Subcutaneous abdominal adipose tissue (tissue), 5 donors: ENCODE data around the gene WBP11.
"Not testable (repeated sequence)": the region's sequence is repeated elsewhere in the genome, so short reads cannot be mapped to it uniquely, and the experiment has no call there.

ENCODE experiments used
- H3K27ac ChIP-seq: one replicate; pipeline ENCODE4 v1.7.0; 2013; ENCODE audit warnings: low read depth, mild to moderate bottlenecking, inconsistent platforms, low read length, moderate library complexity
- H3K27me3 ChIP-seq, 5 donors: one replicate each; pipeline ENCODE4 v1.7.0; 2013; ENCODE audit warnings: low read length in 5 of 5, inconsistent platforms in 1 of 5; ENCODE audit not compliant: control insufficient read depth in 5 of 5, insufficient read depth in 4 of 5
- H3K36me3 ChIP-seq, 5 donors: one replicate each; pipeline ENCODE4 v1.7.0; 2013; ENCODE audit warnings: low read length in 5 of 5; ENCODE audit not compliant: control insufficient read depth in 5 of 5, insufficient read depth in 5 of 5
- H3K4me1 ChIP-seq, 5 donors: one replicate each; pipeline ENCODE4 v1.7.0; 2013; ENCODE audit warnings: low read length in 5 of 5, mild to moderate bottlenecking in 3 of 5, moderate library complexity in 1 of 5; ENCODE audit not compliant: control insufficient read depth in 5 of 5, insufficient read depth in 5 of 5
- H3K4me3 ChIP-seq, 5 donors: one replicate each; pipeline ENCODE4 v1.7.0; 2013; ENCODE audit warnings: low read length in 5 of 5, low read depth in 1 of 5
- H3K9ac ChIP-seq, 5 donors: one replicate each; pipeline ENCODE4 v1.7.0; 2013; ENCODE audit warnings: low read length in 5 of 5, mild to moderate bottlenecking in 4 of 5, moderate library complexity in 3 of 5
- H3K9me3 ChIP-seq, 5 donors: one replicate each; pipeline ENCODE4 v1.7.0; 2013; ENCODE audit warnings: low read length in 5 of 5; ENCODE audit not compliant: control insufficient read depth in 5 of 5
- donor health status: healthy.
- donor health status: healthy.
- donor health status: healthy.
- donor health status: healthy.
- donor health status: healthy.

WBP11 gene

DNA sequence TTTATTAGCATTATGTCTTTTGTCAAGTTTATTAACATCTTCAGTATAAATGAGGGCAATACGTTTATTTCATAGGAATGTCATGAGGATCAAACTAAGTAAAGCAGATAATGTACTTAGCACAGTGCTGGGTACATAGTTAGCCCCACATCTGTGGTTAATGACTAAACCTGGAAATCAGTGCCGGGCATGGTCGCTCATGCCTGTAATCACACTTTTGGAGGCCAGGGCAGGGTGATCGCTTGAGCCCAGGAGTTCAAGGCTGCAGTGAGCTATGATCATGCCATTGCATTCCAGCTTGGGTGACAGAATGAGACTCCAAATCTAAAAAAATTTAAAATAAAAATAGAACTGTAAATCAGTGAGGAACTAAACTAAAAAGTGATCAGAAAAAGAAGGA is 62.1 kb downstream of the WBP11 start:
- no peak overlapping the region for H3K9ac ChIP-seq
- H3K4me3 ChIP-seq, result no peak overlapping the region
- H3K27me3 ChIP-seq, result no peaks in the 10 kb centered on the region
- no peaks in the 10 kb centered on the region for H3K9me3 ChIP-seq
- H3K27ac ChIP-seq, result no peak overlapping the region
- no peaks in the 10 kb centered on the region for H3K4me1 ChIP-seq
- H3K36me3 ChIP-seq, result peaks cover 0 to 5% (median 0%) of the 10 kb centered on the region in 5 donors

DNA sequence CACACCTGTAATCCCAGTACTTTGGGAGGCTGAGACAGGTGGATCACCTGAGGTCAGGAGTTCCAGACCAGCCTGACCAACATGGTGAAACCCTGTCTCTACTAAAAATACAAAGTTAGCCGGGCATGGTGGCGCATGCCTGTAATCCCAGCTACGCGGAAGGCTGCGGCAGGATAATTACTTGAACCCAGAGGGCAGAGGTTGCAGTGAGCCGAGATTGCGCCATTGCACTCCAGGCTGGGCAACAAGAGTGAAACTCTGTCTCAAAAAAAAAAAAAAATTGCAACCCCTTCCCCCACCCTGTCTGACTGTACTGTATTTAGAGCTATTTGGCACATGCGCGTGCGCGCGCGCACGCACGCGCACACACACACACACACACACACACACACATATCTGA is 66.8 kb downstream of the WBP11 start:
- H3K36me3 ChIP-seq, H3K9me3 ChIP-seq, H3K4me3 ChIP-seq, H3K4me1 ChIP-seq, H3K27ac ChIP-seq, H3K9ac ChIP-seq, H3K27me3 ChIP-seq: not testable (repeated sequence)
